Measurements from ENCODE around the gene TRPM4.

GRCh38 chr19:49151267-49152118 is 6.1 kb upstream of the TRPM4 start:
- TF ChIP-seq ZFX (IDR thresholded peaks at IDR 0.05; ENCODE audit: borderline replicate concordance) (no peak), CTCF (IDR thresholded peaks at IDR 0.05) (no peak)

All from 22Rv1 (cell line).